ENCODE data around the gene C1QC.
"Not testable (repeated sequence)": the region's sequence is repeated elsewhere in the genome, so short reads cannot be mapped to it uniquely, and the experiment has no call there.

Gene C1QC

DNA sequence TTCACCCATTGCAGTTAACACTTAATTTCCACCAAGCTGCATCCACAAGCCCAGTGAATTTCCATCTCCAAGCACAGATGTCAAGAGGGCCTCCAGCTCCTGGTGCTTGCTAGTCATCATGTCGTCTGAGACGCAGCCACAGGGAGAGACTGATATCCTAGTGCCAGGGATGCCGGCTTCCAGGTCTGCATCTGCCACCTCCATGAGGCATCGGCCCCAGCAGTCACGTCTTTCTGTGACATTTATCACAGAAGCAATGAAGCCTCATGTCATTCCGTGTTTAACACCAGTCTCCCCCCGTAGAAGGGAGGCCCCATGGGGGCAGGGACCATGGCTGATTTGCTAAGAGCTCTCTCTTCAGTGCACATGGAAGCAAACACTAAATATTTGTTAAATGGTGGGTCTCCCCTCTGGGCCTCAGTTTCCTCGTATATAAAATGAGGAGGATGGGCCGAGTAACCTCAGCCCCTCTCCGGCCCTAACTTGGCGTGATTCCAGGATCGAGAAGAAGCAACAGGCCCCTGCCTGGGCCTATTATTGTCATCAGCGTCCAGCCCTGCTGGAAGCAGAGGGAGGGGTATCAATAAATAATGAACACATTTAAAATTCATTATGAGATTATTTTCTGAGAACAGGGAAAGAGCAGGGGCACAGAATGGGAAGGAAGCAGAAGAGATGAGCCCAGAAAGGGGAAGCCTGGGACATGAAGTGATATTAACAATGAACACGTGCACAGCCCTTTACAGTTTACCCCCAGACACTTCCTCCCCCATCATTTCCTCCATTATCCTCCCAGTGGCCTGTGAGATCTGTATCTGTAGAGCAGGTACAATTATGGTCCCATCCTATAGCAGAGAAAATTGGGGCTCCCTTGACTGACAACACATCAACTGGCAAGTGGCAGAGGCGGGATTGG lies 8.8 kb downstream of the C1QC start:
- DNase-seq: no peak

- DNase-seq: no peak
Measured at GRCh38 chr1:22652881-22653316, 9.5 kb downstream of the C1QC start, which contains the start of gene C1QB. C1QB (plus strand) TSS chr1:22653236; CDS start chr1:22659463, 6,227 bp downstream.

DNA sequence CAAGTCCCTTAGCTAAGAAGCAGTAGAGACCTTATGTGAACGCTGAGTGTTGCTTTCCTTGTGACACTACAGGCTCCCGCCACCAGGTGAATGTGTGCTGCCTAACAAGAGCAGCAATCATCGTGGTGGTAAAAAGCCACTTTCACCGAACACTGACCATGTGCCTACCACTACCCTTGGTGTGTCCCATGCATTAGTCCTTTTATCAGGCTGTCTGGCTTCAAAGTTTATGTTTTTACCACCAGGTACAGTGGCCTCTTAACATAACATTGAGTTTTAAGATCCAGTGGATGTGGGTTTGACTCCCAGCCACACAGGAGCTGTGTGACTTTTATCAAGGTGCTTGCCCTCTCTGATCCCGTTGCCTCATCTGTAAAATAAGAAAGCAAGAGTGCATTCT lies 11.3 kb downstream of the C1QC start:
- peak; percentile 15 for DNase-seq

DNA sequence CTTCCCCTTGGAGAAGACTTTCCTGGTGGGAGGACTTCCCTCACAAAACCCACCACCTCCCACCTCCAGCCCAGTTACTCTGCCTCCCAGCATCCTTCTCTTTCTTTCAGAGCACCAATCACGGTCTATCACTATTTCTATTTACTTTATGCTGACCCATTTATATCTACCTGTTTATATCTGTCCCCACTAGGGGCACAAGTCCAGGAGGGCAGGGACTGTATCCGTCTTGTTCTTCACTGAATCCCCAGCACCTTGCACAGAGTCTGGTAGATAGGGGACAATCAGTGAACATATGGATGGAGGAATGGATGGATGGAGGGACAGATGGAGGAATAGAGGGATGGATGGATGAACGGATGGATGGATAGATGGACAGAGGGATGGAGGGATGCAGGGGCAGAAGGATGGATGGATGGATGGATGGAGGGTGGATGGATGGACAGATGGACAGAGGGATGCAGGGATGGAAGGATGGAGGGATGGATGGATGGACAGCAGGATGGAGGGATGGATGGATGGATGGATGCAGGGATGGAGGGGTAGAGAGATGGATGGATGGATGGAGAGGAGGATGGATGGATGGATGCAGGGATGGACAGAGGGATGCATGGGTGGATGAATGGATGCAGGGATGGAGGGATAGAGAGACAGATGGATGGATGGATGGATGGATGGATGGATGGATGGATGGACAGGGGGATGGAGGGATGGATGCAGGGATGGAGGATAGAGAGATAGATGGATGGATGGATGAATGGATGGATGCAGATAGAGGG lies 15.1 kb downstream of the C1QC start:
- no peak for DNase-seq

- DNase-seq: no peak
Measured at GRCh38 chr1:22660716-22661241, 17.3 kb downstream of the C1QC start.

- DNase-seq: no peak
Measured at GRCh38 chr1:22661880-22662279, 18.4 kb downstream of the C1QC start.

- peak; percentile 7 for DNase-seq
Measured at GRCh38 chr1:22662318-22662717, 18.9 kb downstream of the C1QC start.

DNA sequence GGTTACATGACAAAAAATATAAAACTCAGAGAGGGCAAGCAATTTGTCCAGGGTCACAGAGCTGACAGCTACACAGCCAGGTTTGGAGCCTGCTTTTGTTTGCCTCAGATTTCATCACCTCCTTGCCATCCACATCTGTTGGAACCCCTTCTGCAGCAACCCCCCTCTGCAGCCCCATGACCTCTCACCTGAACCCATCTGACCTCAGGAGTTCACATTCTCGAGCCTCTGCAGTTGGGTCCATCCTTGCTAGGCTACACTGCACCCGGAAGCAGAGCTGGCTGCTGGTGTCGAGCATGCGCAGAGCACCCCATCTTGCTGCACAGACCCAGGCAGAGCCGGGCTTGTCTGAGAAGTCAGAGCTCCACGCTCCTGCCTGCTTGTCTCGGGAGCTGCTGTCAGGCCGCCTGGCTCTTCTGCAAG lies 19.6 kb downstream of the C1QC start:
- no peak for DNase-seq

DNA sequence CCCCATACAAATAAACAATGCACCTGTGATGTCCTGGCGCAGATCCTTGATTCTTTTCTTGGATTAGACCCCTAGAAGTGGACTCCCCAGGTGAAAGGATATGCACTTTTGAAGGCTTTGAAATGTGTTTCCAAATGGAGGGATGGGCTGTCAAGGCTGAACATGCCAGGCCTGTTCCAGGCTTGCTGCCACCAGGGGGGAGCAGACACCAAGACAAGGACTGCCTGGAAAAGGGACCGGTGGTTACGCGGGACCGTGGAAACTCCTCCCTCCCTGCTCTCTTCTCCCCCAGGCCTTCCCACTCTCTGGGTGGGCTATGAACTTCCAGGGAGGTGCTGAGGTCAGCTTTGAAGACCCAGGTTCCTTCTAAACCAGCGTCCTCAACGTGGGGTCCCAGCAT lies 22.3 kb downstream of the C1QC start:
- peak; percentile 58 for DNase-seq

DNA sequence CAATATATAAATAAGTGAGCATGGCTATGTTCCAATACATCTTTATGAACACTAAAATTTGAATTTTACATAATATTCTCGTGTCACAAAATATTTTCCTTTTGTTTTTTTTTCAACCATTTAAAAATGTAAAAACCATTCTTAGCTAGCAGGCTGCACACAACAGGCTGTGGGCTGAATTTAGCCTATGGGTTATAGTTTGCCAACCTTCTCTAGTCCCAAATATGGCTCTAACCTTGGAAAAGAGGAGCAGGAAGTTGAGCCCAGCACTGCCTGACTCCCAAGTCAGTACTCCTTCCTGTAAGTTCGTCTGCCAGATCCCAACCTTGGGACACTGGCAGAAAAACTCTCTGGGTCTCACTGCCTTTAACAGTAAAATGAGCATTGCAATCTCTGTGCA lies 23.0 kb downstream of the C1QC start:
- no peak for DNase-seq

- DNase-seq: not testable (repeated sequence)
Measured at GRCh38 chr1:22668840-22669239, 25.4 kb downstream of the C1QC start.

DNA sequence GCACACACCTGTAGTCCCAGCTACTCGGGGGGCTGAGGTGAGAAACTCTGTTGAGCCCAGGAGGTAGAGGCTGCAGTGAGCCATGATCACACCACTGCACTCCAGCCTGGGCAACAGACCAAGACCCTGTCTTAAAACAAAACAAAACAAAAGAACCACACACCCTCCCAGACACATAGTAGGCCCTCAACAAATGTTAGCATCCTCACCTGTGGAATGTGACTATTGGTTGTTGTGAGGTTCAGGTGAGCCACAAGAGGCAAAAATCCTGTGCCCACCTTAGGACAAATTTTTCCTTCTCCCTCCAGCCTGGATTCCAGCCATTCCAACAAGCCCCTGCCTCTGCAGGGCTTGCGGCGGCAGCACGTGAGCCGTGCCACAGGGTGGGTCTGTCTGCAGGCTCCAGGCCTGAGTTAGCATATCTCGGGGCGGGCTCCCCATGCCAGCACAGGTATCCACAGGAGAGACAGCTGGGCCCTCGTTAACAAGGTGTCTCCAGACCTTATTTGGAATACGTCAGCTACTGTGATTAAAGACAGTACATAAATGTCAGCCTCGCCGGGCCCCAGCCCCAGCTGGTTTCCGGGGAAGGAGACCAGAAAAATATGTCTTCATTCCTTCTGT lies 27.0 kb downstream of the C1QC start:
- DNase-seq: peak; percentile 85

DNA sequence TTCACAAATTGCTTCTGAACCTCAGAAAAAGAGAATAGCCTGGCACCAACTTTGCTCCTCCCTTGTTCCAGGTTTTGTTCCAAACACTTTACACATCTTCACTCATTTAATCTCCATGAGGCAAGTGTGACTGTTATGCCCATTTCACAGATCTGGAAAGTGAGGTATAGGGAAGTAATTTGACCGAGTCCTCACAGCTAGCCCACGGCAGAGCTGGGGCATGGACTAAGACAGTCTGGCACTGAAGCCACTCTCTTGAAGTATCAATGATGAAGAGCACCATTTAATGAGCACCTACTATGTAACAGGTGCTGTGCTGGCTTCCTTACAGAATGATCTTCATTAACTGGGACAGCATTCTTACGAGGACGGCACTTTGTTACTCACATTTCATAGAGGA lies 28.6 kb downstream of the C1QC start:
- DNase-seq: no peak

DNA sequence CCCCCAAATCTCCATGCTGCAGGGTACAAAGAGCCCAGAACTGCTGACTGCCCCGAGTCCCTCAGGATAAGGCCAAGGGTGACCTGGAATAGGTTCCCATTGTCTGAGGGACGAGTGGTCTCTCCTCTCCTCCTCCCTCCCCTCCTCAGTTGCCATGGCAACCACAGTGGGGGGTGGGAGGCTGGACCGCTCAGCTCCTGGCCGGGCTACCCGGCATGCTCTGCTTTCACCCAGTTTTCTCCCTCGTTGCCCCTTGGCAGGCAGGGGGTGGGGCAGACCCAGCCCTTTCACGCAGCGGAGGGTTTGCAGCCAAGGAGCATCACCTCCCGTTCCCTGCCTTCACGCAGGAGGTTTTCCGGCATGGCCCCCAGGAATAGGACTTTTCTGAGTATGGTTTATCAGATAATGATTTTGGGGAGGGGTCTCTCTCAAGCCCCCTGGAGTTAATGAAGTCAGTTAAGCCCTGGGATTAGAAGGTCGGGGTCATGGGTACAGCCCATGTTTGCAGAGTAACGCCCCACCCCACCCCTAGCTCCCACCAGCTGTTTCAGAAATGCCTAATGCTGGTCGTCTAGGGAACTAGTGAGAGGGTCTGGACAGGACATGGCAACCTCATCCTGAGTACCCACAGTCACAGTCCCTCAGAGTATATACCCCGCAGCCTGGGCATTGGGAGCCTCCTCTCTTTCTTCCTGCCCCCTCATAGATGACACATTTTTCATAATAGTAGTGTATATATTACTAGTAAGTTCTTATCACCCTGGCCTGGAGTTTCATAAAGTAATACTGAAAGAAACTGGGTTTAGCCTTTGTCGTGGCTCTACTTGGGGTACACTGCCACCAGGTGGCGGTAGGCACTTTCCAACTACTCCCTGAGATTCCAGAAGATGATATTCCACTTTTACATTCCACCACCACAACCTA lies 30.3 kb downstream of the C1QC start:
- DNase-seq: peak; percentile 70

- DNase-seq: no peak
Measured at GRCh38 chr1:22674410-22674749, 30.9 kb downstream of the C1QC start.

DNA sequence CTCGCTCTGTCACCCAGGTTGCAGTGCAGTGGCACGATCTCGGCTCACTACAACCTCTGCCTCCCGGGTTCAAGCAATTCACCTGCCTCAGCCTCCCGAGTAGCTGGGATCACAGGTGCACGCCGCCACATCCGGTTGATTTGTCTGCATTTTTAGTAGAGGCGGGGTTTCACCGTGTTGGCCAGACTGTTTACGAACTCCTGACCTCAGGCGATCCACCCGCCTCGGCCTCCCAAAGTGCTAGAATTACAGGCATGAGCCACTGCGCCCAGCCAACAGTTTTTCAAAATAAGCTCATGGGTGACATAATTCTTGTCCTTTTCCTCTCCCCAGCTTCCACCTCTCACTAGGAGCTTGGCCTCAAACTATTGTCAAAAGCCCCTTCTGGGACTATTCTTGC lies 32.7 kb downstream of the C1QC start:
- DNase-seq: not testable (repeated sequence)

DNA sequence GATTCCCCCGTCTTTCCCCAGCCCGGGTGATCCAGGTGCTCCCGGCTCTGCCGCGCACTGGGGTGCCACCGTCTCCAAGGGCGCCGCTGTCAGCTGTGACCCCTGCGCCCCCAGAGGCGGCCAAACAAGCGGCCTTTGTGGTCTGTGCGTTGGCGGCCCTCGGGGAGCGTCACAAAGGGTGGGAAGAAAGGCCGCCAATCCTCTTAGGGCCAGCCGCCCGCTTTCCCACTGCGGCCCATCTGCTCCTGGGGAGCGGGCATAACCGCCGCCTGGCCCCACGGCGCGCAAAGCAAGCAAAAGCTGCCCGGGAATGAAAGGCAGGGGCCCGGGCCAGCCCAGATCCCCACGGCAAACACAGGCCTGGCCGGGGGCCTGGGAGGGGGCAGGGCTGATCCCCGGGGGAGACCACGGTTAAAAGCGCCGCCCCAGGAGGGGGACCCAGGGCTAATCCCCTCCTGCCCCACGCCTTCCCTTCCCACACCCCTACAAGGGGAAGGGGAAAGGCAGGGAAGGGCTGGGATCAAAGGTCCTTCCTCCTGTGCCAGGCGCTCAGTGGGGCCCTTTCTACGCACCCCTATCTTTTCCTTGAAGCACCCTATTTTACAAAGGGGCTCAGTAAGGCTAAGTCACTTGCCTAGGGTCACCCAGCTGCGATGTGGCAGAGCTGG lies 33.6 kb downstream of the C1QC start:
- peak; percentile 77 for DNase-seq

DNA sequence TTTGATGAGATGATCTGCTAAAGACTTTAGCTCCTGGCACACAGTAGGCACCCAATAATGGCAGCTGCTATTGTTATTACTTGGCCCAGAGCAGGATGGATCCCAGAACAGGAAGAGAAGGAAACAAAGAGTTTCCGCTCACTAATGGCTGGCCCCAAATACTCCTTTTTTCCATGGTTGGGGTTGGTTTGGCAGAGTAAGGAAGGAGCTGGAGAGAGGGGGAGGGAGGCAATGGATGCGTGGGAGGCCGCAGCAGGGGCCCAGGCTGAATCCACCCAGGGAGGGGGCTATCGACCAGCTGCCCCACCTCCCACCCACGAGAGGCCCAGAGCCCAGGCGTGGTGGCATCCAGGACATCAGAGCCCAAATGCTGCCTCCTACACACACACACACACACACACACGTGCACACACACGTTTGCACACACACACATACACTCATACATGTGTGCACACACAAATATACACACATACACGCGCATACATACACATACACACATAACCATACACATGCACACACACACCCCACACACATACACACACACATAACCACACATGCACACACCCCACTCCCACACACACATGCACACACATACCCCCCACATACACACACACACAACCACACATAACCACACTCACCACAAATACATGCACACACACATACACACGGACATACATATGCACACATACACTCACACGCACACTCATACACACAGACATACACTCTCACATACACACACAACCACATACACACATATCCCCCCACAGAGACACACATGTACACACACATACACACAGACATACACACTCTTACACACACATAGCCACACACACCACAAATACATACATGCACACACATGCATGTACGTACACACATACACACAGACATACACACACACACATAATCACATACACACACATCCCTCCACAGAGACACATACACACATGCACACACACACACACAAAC lies 34.8 kb downstream of the C1QC start:
- DNase-seq: no peak

DNA sequence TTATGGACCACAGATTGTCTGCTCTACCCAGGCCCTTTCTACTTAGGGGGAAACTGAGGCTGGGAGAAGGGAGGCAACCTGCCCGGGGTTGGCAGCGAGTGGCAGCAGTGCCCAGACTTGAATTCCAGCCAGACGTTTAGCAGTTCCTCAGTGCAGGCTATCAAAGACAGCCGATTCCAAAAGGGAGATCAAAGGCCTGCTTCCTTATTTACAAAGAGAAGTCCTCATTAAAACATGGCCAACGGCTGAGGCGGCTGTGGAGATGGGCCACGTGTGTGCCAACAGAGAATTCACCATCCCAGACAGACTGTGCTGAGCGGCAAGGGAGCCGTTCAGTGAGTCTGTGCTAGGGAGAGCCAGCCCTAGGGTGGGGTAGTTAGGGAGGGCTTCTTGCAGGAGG lies 37.3 kb downstream of the C1QC start:
- peak; percentile 70 for DNase-seq

- no peak for DNase-seq
Measured at GRCh38 chr1:22681556-22682276, 38.3 kb downstream of the C1QC start.

Data from NCI-H69 (cell line).